ENCODE data around the gene RTTN. TPM values are rescaled to one million over a fixed set of nuclear protein-coding genes. Genes with fewer than 3 reads are reported as not detected.

The RTTN gene
- total RNA-seq, 1 donor from 2014 or later = 10.6 TPM

DNA sequence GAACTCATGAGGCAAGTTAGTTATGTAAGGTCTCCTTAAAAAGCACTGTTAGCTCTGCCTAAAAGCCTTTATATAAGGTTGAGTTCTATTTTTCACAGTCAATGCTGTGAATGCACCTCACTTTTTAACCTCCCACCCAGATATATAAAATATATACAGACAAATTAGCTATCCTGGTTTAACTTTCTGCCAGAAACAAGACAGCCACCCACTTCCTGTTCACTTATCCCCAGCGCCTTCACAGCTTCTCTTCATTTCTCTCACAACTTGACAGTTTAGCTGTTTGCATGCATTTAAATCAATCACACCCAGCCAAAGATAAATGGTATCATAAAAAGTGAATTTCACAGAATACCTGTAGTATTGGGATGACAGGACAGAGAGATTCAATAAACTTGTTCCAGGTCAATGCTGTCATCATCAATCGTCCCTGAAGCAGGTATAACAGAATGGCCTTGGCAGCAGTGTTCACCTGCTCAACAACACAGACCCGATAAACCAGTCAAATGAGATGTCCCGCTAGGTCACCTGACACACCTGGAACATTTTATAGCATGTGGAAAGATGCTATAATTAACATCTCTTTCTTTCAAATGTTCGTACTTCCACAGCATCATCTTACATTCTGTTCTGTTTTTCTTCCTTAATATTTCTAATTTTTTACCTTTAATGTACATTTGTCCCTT is 55.7 kb downstream of the RTTN start:
- no peaks in the 10 kb centered on the region for H3K4me1 ChIP-seq
- H3K4me3 ChIP-seq = no peak overlapping the region
- TF ChIP-seq, protein P1, sequence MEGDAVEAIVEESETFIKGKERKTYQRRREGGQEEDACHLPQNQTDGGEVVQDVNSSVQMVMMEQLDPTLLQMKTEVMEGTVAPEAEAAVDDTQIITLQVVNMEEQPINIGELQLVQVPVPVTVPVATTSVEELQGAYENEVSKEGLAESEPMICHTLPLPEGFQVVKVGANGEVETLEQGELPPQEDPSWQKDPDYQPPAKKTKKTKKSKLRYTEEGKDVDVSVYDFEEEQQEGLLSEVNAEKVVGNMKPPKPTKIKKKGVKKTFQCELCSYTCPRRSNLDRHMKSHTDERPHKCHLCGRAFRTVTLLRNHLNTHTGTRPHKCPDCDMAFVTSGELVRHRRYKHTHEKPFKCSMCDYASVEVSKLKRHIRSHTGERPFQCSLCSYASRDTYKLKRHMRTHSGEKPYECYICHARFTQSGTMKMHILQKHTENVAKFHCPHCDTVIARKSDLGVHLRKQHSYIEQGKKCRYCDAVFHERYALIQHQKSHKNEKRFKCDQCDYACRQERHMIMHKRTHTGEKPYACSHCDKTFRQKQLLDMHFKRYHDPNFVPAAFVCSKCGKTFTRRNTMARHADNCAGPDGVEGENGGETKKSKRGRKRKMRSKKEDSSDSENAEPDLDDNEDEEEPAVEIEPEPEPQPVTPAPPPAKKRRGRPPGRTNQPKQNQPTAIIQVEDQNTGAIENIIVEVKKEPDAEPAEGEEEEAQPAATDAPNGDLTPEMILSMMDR (IDR thresholded peaks at IDR 0.05; ENCODE audit: borderline replicate concordance) = no peak
- no peak overlapping the region for H3K27ac ChIP-seq (replicated peaks)
- H3K36me3 ChIP-seq = peaks cover 49% of the 10 kb centered on the region
- no peaks in the 10 kb centered on the region for H3K9me3 ChIP-seq (replicated peaks)
- intact Hi-C loops (cut with micrococcal nuclease) = no loop called here
- no peaks in the 10 kb centered on the region for H3K27me3 ChIP-seq (ENCODE audit: low read depth)
- no peak for DNase-seq

DNA sequence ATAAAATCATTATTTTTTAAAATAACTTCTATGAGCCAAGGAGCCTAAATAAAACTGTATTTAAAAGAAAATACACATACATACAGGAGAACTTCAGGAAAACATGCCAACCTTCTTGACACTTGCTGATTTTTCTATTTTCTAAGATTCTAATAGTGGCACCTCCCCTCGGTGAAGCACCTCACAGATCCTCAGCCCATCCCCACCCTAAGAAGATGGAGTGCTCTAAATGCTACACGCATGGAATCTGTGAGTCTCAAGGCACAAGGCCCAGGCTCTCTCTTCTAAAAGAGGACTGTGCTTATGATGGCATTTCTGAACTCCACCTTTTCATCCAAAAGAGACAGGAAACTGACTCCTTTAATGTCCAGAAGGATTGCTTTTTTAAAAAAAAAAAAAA is 56.3 kb downstream of the RTTN start:
- intact Hi-C loops (cut with micrococcal nuclease) = no loop called here
- Histone ChIP-seq H3K27ac (replicated peaks) (no peak overlapping the region), H3K4me3 (no peak overlapping the region), H3K9me3 (replicated peaks) (no peaks in the 10 kb centered on the region), H3K4me1 (no peaks in the 10 kb centered on the region), H3K27me3 (ENCODE audit: low read depth) (no peaks in the 10 kb centered on the region), H3K36me3 (peaks cover 49% of the 10 kb centered on the region)
- no peak for DNase-seq
- TF ChIP-seq, protein P1 (IDR thresholded peaks at IDR 0.05; ENCODE audit: borderline replicate concordance) = no peak

DNA sequence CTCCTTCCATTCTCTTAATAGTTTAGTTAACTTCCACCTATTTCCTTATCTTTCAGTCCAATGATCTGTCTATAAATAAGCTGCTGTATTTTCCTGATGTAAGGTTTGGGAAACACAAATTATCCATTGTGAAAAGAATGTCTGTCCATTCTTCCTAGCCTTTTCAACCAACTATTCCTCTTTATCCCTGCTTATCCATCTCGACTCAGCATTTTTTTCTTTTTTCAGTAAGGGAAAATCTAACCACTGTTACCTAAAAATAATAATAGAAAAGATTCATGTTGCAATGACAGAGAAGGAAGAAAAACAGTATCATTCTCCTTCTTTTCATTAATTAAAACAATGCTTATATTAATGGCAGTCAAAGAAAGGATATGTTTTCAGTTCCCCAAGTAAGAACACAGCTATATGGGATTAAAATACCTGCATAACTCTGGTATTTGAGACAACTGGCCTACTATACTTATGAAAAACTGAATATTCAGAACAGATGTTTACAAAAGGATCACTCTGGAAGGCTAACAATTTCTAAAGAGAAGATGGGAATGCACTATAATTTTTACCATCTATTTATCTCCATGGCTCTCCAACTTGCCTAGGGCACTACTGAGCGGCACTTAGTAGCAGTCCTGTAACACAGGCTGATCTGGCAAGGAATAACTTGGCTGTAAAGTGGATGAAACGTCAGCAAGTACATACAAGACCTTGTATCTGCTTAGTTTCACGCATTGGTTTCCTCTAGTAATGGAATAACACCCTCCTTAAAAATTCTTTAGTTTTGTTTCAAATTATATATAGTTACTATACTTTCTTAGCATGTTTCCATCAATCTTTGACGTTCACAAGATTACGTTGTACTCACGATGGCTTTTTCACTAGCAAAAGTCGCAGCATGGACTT is 57.2 kb downstream of the RTTN start:
- TF ChIP-seq, protein P1 (IDR thresholded peaks at IDR 0.05; ENCODE audit: borderline replicate concordance) = no peak
- Histone ChIP-seq H3K4me3 (no peak overlapping the region), H3K36me3 (peaks cover 58% of the 10 kb centered on the region)

DNA sequence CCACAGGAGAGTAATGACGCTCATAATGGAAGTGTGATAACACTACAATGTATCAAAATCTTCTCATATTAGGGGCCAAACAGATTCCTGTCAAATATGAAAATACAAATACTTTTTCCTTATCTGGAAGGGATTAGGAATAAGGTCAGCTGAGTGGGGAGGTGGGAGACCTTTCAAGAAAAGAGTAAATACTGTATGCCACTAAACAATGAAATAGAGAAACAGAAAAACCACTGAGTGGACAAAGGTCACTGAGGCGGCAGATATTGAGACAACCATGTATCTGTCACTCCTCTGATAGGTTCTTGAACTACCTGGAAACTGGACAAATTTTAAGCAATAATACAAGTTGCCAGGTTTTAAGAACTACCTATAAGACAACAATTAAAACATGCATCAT is 59.3 kb downstream of the RTTN start:
- Histone ChIP-seq H3K27ac (replicated peaks) (no peak overlapping the region), H3K36me3 (peaks cover 74% of the 10 kb centered on the region), H3K9me3 (replicated peaks) (no peaks in the 10 kb centered on the region), H3K4me1 (no peaks in the 10 kb centered on the region), H3K27me3 (ENCODE audit: low read depth) (no peaks in the 10 kb centered on the region), H3K4me3 (no peak overlapping the region)
- TF ChIP-seq, protein P1 (IDR thresholded peaks at IDR 0.05; ENCODE audit: borderline replicate concordance) = no peak
- DNase-seq = no peak
- intact Hi-C loops (cut with micrococcal nuclease) = no loop called here

More for the DNA sequence above, 57.2 kb downstream of the RTTN start:
- intact Hi-C loops (cut with micrococcal nuclease) = no loop called here
- Histone ChIP-seq H3K4me1 (no peaks in the 10 kb centered on the region), H3K9me3 (replicated peaks) (no peaks in the 10 kb centered on the region), H3K27me3 (ENCODE audit: low read depth) (no peaks in the 10 kb centered on the region), H3K27ac (replicated peaks) (no peak overlapping the region)
- no peak for DNase-seq

DNA sequence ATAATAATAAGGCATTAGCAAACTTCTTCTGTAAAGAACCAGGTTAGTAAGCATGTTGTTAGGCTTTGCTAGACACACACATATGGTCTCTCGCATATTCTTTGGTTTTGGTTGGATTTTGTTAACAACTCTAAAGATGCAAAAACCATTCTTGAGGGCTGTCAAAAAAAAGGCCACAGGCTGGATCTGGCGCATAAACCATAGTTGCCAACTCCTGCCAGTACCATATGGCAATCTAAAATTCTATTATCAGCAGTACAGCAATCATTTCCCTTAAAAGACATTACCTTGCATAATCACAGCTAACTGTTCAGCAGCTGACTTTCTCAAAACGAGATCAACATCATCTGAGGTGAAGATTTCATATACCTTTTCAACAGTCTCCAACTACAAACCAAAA is 63.5 kb downstream of the RTTN start:
- intact Hi-C loops (cut with micrococcal nuclease) = no loop called here

More for the DNA sequence above, 63.5 kb downstream of the RTTN start:
- H3K27ac ChIP-seq (replicated peaks) = no peak overlapping the region
- H3K4me1 ChIP-seq = no peaks in the 10 kb centered on the region
- peaks cover 61% of the 10 kb centered on the region for H3K36me3 ChIP-seq
- no peaks in the 10 kb centered on the region for H3K27me3 ChIP-seq (ENCODE audit: low read depth)
- DNase-seq = no peak
- no peaks in the 10 kb centered on the region for H3K9me3 ChIP-seq (replicated peaks)
- no peak overlapping the region for H3K4me3 ChIP-seq
- TF ChIP-seq, protein P1 (IDR thresholded peaks at IDR 0.05; ENCODE audit: borderline replicate concordance) = no peak
